ENCODE results near the gene P2RY2. TPM values are rescaled to one million over a fixed set of nuclear protein-coding genes. Genes with fewer than 3 reads are reported as not detected.

The P2RY2 gene
- 15.2 and 16.5 TPM in 2 replicates for total RNA-seq

GRCh38 chr11:73218106-73218829 is at the start of gene P2RY2:
P2RY2 (plus strand) TSS chr11:73218281; CDS start chr11:73234160, 15,879 bp downstream.

GRCh38 chr11:73271936-73272679 is 54.0 kb downstream of the P2RY2 start, which contains the start of gene P2RY6:
P2RY6 (plus strand) TSS chr11:73272338; CDS start chr11:73296519, 24,181 bp downstream.

Other genes starting within 250 kb of the P2RY2 start
- gene FCHSD2, start 76.0 kb upstream of the P2RY2 start, total RNA-seq, result 14.1 and 15.5 TPM in 2 replicates
- 0.44 and 2.5 TPM in 2 replicates for gene P2RY6, start 54.1 kb downstream of the P2RY2 start, total RNA-seq
- gene ARHGEF17, start 90.0 kb downstream of the P2RY2 start, total RNA-seq, result 24.0 and 27.3 TPM in 2 replicates
- gene RELT, start 158.1 kb downstream of the P2RY2 start, total RNA-seq, result 7.7 and 9.4 TPM in 2 replicates

All from mammary microvascular endothelial cell (primary cell).